H1 (cell line): Measurements from ENCODE around the gene SYP. TPM values are rescaled to one million over a fixed set of nuclear protein-coding genes. Genes with fewer than 3 reads are reported as not detected.

Experiments
- BACH1 ChIP-seq: IDR thresholded peaks from 2 replicates; pipeline ENCODE4 v1.6.1; 2012; ENCODE audit warnings: low read length, improper control_type of control experiment
- CHD7 ChIP-seq: fragments of 300-600 bp; sonication (generic); IDR thresholded peaks from 2 replicates; pipeline ENCODE4 v1.7.1; 2012; ENCODE audit warnings: low read length, moderate library complexity, mild to moderate bottlenecking, inconsistent platforms; ENCODE audit not compliant: insufficient replicate concordance
- EGR1 ChIP-seq: IDR thresholded peaks from 2 replicates; pipeline ENCODE4 v1.6.1; 2011; ENCODE audit warnings: low read depth, low read length, borderline replicate concordance
- GTF2F1 ChIP-seq: IDR thresholded peaks from 2 replicates; pipeline ENCODE4 v1.6.1; 2012; ENCODE audit warnings: low read depth, low read length, improper control_type of control experiment, borderline replicate concordance
- RAD21 ChIP-seq, 2 experiments: IDR thresholded peaks in 1 of 2; conservative IDR thresholded peaks in 1 of 2; 2 replicates each; pipeline ENCODE4 v1.6.1; 2011; ENCODE audit warnings: low read depth in 2 of 2, low read length in 2 of 2, improper control_type of control experiment in 1 of 2, inconsistent platforms in 1 of 2, mild to moderate bottlenecking in 1 of 2, moderate library complexity in 1 of 2
- SRF ChIP-seq: IDR thresholded peaks from 2 replicates; pipeline ENCODE4 v1.6.1; 2011; ENCODE audit warnings: mild to moderate bottlenecking, low read depth, low read length, moderate library complexity
- TAF7 ChIP-seq: optimal IDR thresholded peaks from 2 replicates; pipeline ENCODE3; 2011; ENCODE audit warnings: low read depth, mild to moderate bottlenecking, inconsistent platforms, low read length, moderate library complexity, borderline replicate concordance
- polyA plus RNA-seq, 7 experiments: library from polyadenylated mRNA; depleted of rRNA in 3 of 7; stranded (reverse) in 5 of 7; unstranded in 2 of 7; fragments of >200 nt in 5 of 7; fragments of 200-250 nt in 2 of 7; gene quantifications; 1 replicate in 5 of 7; 2 replicates in 1 of 7; 4 replicates in 1 of 7; pipeline versions ENCODE4 v1.2.1 to v1.2.3, GENCODE V29; 2011 to 2013; ENCODE audit warnings: missing spikeins in 2 of 7, mixed read lengths in 2 of 7
- total RNA-seq: library from RNA; stranded (reverse); fragmentation: NEBNext Ultra II Directional; extraction: Animal tissue kit (Norgen Biotek cat#: 25700); gene quantifications from 2 replicates; pipeline ENCODE4 v1.2.1, GENCODE V29; 2021

Gene SYP
- total and polyA plus RNA-seq, 2 of the 8 experiments (the other 6 are each of a cell fraction or from before 2014, with no cell fraction given): 4.3 to 10.8 TPM

GRCh38 chrX:49208399-49208798, 8.4 kb upstream of the SYP start (continued):
- TF ChIP-seq CHD7 (no peak), EGR1 (no peak), BACH1 (no peak), GTF2F1 (no peak), SRF (no peak), RAD21 (IDR thresholded peaks at IDR 0.05 in 1 of 2, conservative IDR thresholded peaks at IDR 0.05 in 1 of 2; ENCODE audit: low read depth in 2 of 2, low read length in 2 of 2) (no peak), TAF7 (no peak)
